ENCODE results near the gene LASP1.

GRCh38 chr17:38883592-38884526, 14.0 kb downstream of the LASP1 start:
- no peak for TF ChIP-seq EGR1 (IDR thresholded peaks at IDR 0.05)
- TF ChIP-seq CEBPB (IDR thresholded peaks at IDR 0.05), result no peak
- TF ChIP-seq ZBTB7A (IDR thresholded peaks at IDR 0.05; ENCODE audit: low read depth), result no peak
- TF ChIP-seq MAX (IDR thresholded peaks at IDR 0.05), result no peak
- TF ChIP-seq EP300 (IDR thresholded peaks at IDR 0.05; ENCODE audit: borderline replicate concordance), result no peak
- TF ChIP-seq RAD21 (IDR thresholded peaks at IDR 0.05; ENCODE audit: low read depth), result no peak
- TF ChIP-seq CREB1 (IDR thresholded peaks at IDR 0.05; ENCODE audit: low read depth), result no peak
- TF ChIP-seq, protein P1, sequence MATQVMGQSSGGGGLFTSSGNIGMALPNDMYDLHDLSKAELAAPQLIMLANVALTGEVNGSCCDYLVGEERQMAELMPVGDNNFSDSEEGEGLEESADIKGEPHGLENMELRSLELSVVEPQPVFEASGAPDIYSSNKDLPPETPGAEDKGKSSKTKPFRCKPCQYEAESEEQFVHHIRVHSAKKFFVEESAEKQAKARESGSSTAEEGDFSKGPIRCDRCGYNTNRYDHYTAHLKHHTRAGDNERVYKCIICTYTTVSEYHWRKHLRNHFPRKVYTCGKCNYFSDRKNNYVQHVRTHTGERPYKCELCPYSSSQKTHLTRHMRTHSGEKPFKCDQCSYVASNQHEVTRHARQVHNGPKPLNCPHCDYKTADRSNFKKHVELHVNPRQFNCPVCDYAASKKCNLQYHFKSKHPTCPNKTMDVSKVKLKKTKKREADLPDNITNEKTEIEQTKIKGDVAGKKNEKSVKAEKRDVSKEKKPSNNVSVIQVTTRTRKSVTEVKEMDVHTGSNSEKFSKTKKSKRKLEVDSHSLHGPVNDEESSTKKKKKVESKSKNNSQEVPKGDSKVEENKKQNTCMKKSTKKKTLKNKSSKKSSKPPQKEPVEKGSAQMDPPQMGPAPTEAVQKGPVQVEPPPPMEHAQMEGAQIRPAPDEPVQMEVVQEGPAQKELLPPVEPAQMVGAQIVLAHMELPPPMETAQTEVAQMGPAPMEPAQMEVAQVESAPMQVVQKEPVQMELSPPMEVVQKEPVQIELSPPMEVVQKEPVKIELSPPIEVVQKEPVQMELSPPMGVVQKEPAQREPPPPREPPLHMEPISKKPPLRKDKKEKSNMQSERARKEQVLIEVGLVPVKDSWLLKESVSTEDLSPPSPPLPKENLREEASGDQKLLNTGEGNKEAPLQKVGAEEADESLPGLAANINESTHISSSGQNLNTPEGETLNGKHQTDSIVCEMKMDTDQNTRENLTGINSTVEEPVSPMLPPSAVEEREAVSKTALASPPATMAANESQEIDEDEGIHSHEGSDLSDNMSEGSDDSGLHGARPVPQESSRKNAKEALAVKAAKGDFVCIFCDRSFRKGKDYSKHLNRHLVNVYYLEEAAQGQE (IDR thresholded peaks at IDR 0.05; ENCODE audit: low read depth), result no peak
